Ishikawa (cell line): ENCODE data around the gene CHCHD6.

ENCODE experiments used
- EP300 ChIP-seq: IDR thresholded peaks from 2 replicates; pipeline ENCODE4 v1.6.1; 2012; ENCODE audit warnings: borderline replicate concordance
- FOXM1 ChIP-seq: IDR thresholded peaks from 2 replicates; pipeline ENCODE4 v1.6.1; 2012; ENCODE audit warnings: low read depth, borderline replicate concordance
- TAF1 ChIP-seq: IDR thresholded peaks from 2 replicates; pipeline ENCODE4 v1.6.1; 2012; ENCODE audit warnings: low read depth, mild to moderate bottlenecking

- TF ChIP-seq TAF1 (no peak), FOXM1 (no peak), EP300 (no peak)
Measured at GRCh38 chr3:126664591-126665214, 39.3 kb upstream of the CHCHD6 start.
